Mesodermal cell (in vitro differentiated cells): ENCODE data around the gene GPX3.

Source experiments
- H3K27ac ChIP-seq: 2 replicates; pipeline ENCODE4 v1.7.0; 2013; ENCODE audit warnings: mild to moderate bottlenecking, low read depth, low read length, moderate library complexity; ENCODE audit not compliant: severe bottlenecking
- H3K36me3 ChIP-seq: 2 replicates; pipeline ENCODE4 v1.7.1; 2013; ENCODE audit warnings: mild to moderate bottlenecking, low read length, moderate library complexity; ENCODE audit not compliant: control insufficient read depth, insufficient read depth
- H3K4me1 ChIP-seq: one replicate; pipeline ENCODE4 v1.7.1; 2013; ENCODE audit warnings: mild to moderate bottlenecking, low read length; ENCODE audit not compliant: insufficient read depth, control insufficient read depth, poor library complexity, severe bottlenecking
- H3K4me3 ChIP-seq: 2 replicates; pipeline ENCODE4 v1.7.0; 2013; ENCODE audit warnings: low read length, control low read depth, mild to moderate bottlenecking; ENCODE audit not compliant: insufficient read depth, poor library complexity, severe bottlenecking; ENCODE audit errors: extremely low read depth
- H3K9me3 ChIP-seq: 2 replicates; pipeline ENCODE4 v1.7.1; 2013; ENCODE audit warnings: mild to moderate bottlenecking, low read length, moderate library complexity; ENCODE audit not compliant: control insufficient read depth
- WGBS, 2 experiments: methylation state at CpG; one replicate each; pipeline ENCODE4 v1.1.5; 2013; ENCODE audit warnings: missing lambda C conversion rate in 2 of 2; ENCODE audit not compliant: insufficient coverage in 2 of 2; 5-methylcytosine and 5-hydroxymethylcytosine counted together

GPX3 gene

DNA sequence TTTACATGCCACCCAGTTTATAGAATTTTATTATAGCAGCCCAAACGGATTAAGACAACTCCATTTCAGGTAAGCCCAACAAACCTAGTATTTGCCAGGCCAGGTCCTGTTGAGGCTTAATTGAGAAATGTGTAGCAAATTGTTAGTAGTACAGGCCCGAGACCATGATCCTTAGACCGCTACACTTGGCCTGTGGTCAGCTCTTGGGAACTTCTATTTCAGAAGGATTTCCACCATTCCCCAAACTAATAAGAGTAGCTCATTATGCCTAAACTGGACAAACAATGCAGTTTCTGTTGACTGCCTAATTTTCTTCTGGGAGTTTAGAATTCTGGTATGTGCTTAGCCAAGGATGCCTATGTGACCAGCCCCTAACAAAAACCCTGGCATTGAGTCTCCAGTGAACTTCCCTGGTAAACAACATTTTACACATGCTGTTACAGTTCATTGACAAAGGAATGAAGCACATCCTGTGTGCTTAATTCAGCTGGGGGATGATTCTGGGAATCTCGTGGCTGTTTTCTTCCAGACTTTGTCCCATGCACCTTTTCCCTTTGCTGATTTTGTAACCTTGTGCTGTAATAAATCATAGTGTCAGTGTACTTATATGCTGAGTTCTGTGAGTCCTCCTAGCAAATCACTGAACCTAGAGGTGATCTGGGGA is 5.6 kb upstream of the GPX3 start:
- WGBS, 2 experiments = 87 to 100% methylated on average over 1 to 3 of the region's 4 CpGs
- Histone ChIP-seq H3K4me1 (no peaks in the 10 kb centered on the region), H3K36me3 (no peaks in the 10 kb centered on the region), H3K4me3 (no peak overlapping the region), H3K9me3 (no peaks in the 10 kb centered on the region), H3K27ac (no peak overlapping the region)

DNA sequence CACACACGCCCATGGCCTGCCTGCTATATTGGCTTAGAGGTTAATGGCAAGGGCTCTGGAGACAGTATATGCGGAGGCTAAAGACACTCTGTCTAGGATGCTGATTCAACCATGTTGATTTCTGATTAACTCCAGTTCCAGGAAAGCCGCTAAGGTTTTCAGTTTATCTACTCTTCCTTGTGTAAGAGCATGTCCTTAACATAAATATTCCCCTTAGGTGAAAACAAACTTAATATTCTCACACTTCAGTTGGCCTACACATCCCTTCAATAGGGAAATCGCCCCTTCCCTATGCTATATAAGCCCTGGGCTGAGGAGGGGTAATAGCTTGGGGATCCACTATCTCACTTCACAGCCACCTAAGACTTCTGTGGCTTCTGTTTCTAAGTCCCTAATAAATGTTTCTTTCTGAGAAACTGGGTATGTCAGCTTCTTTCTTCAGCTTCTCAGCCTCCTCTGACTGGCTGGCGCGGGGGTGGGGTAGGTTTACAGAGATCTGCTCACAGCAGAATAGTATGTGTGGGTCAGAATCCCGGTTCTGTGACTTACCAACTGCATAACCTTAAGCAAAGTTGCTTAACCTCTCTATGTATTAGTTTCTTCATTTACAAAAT is 4.3 kb upstream of the GPX3 start:
- no peaks in the 10 kb centered on the region for H3K36me3 ChIP-seq
- H3K9me3 ChIP-seq = no peaks in the 10 kb centered on the region
- no peak overlapping the region for H3K27ac ChIP-seq
- H3K4me3 ChIP-seq = no peak overlapping the region
- H3K4me1 ChIP-seq = no peaks in the 10 kb centered on the region
- 94 to 100% methylated on average over 2 of the region's 7 CpGs for WGBS, 2 experiments

- 83 to 90% methylated on average over 3 to 4 of the region's 5 CpGs for WGBS, 2 experiments
- Histone ChIP-seq H3K9me3 (no peaks in the 10 kb centered on the region), H3K4me3 (no peak overlapping the region), H3K4me1 (no peaks in the 10 kb centered on the region), H3K36me3 (no peaks in the 10 kb centered on the region), H3K27ac (no peak overlapping the region)
Observed at GRCh38 chr5:151016700-151017099, 3.7 kb upstream of the GPX3 start.

GRCh38 chr5:151017897-151018296 is 2.5 kb upstream of the GPX3 start:
- 100% methylated on average over 1 of the region's 2 CpGs for WGBS, 2 experiments
- Histone ChIP-seq H3K27ac (no peak overlapping the region), H3K36me3 (no peaks in the 10 kb centered on the region), H3K4me3 (no peak overlapping the region), H3K9me3 (no peaks in the 10 kb centered on the region), H3K4me1 (no peaks in the 10 kb centered on the region)

DNA sequence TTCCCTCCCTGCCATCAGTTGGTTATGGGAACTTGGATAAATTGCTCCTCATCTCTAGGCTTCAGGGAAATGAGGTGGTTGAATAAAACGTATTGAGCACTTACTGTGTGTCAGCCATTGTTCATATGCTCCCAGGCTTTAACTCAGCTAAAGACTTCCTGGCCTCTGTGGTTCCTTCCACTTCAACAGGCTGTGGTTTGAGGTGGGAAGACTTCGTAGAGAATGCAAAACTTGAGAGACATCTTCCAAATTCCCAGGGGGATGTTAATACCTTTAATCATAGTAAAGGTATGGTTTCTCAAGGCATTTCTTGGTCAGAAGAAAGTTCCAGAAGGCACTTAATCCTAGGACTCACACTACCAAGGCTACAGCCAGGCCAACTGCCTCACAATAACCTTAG is 1.5 kb upstream of the GPX3 start:
- no peak overlapping the region for H3K4me3 ChIP-seq
- no CpG with 5 or more reads among the region's 2 CpGs for WGBS, 2 experiments
- no peaks in the 10 kb centered on the region for H3K4me1 ChIP-seq

DNA sequence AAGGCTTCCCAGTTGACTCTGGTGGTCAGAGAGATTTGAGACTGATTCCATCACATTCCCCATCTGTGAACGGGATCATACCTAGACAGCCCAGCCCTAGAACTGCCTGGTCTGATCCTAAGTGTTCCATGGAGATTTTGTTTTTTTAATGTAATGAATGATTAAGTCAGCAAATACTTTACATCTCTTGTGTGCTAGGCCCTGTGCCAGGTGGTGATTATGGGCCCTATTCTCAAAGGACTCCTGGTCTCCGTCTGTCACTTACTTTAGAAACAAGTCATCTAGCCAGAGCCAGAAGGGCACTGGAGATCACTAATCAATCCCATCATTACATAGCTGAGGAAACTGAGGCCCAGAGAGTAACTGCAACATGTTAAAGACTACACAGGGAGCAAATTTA is 1.1 kb upstream of the GPX3 start:
- Histone ChIP-seq H3K4me1 (no peaks in the 10 kb centered on the region), H3K4me3 (no peak overlapping the region), H3K27ac (no peak overlapping the region), H3K36me3 (no peaks in the 10 kb centered on the region), H3K9me3 (no peaks in the 10 kb centered on the region)
- WGBS, 2 experiments = 100% methylated on average over 1 of the region's 2 CpGs

More for the DNA sequence above, 1.5 kb upstream of the GPX3 start:
- no peaks in the 10 kb centered on the region for H3K36me3 ChIP-seq
- no peak overlapping the region for H3K27ac ChIP-seq
- no peaks in the 10 kb centered on the region for H3K9me3 ChIP-seq

GRCh38 chr5:151021746-151022145 is 1.4 kb downstream of the GPX3 start:
- H3K9me3 ChIP-seq = no peaks in the 10 kb centered on the region
- no peak overlapping the region for H3K4me3 ChIP-seq
- H3K36me3 ChIP-seq = no peaks in the 10 kb centered on the region
- 84 to 90% methylated on average over 3 to 6 of the region's 6 CpGs for WGBS, 2 experiments
- no peak overlapping the region for H3K27ac ChIP-seq
- no peaks in the 10 kb centered on the region for H3K4me1 ChIP-seq

DNA sequence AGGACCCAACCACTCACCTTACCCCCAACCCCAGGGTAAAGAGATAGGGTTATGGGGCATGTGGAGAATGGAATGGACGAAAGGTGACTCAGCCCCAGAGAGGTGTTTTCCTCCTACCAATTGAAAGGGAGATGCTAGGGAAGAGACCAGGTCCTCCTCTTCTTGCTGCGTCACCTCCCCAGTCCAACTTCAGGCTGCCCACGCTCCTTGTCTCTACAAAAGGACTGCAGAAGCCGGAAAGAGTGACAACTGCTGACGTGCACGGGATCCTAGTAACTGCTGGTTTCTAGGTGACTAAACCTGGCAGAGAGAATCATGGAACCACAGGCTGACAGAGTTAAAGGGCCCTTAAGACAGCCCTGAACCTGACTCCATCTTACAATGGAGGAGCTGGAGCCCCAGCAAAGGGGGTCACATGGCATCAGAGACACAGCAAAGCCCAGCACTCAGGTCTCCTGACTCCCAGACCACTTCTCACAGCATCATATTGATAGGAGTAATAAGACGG is 2.2 kb downstream of the GPX3 start:
- Histone ChIP-seq H3K9me3 (no peaks in the 10 kb centered on the region), H3K36me3 (no peaks in the 10 kb centered on the region), H3K4me1 (no peaks in the 10 kb centered on the region), H3K27ac (no peak overlapping the region), H3K4me3 (no peak overlapping the region)
- WGBS, 2 experiments = 83 to 92% methylated on average over 4 of the region's 7 CpGs

- 91 to 96% methylated on average over 4 of the region's 5 CpGs for WGBS, 2 experiments
- peaks cover 2% of the 10 kb centered on the region for H3K36me3 ChIP-seq
- H3K27ac ChIP-seq = no peak overlapping the region
- no peaks in the 10 kb centered on the region for H3K9me3 ChIP-seq
- no peak overlapping the region for H3K4me3 ChIP-seq
- no peaks in the 10 kb centered on the region for H3K4me1 ChIP-seq
Observed at GRCh38 chr5:151023047-151023615, 2.7 kb downstream of the GPX3 start.

GRCh38 chr5:151023651-151024050 is 3.3 kb downstream of the GPX3 start:
- WGBS, 2 experiments = 93 to 98% methylated on average over 5 to 6 of the region's 8 CpGs
- Histone ChIP-seq H3K9me3 (no peaks in the 10 kb centered on the region), H3K4me3 (no peak overlapping the region), H3K4me1 (no peaks in the 10 kb centered on the region), H3K27ac (no peak overlapping the region), H3K36me3 (peaks cover 8% of the 10 kb centered on the region)
